GM21381 (cell line): ENCODE results near the gene HES2.
"Not testable (repeated sequence)": the region's sequence is repeated elsewhere in the genome, so short reads cannot be mapped to it uniquely, and the experiment has no call there.

Source experiments
- ATAC-seq: cut with Tn5 transposase; IDR thresholded peaks from one replicate; pipeline ENCODE4 v1.9.1; 2021; ENCODE audit warnings: mild to moderate bottlenecking, moderate library complexity; ENCODE audit not compliant: unreplicated experiment

HES2 gene

DNA sequence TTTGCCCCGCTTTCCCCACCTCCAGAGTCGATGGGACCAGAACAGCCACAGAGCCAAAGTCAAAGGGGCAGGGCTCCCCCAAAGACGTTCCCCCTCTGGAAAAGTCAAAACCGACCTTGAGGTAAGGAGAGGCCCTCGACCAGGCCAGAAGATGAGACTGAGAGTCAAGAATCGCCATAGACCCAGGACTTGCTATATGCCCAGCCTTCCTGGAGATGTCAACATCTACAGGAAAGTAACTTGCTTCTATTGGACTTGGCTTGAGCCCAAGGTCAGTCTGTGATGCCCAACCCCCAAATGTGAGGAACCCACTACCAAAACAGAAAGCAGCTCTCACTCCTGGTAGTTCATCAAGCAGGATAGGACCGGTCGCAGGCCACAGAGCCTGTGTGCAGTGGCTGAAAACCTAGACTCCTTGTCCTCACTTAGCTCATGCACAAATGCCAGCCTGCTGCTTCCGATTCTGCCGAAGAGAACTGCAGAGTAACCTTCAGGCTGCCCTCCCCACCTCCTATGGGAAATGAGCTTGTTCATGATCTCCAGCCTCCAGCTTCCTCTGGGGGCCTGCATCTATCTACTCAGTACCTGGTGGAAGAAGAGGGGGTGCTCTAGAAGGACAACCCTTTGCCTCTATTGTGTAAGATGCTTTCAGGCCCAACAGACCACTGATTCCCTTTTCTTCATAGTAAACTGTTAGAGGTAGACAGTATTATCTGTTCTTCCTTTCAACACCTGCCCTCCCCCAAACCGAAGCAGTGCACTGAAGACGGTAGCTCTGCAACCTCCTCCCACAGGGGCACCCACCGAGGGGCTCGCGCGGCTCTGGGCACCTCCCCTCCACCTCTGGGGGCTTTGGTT lies 27.5 kb downstream of the HES2 start:
- ATAC-seq, result no peak

DNA sequence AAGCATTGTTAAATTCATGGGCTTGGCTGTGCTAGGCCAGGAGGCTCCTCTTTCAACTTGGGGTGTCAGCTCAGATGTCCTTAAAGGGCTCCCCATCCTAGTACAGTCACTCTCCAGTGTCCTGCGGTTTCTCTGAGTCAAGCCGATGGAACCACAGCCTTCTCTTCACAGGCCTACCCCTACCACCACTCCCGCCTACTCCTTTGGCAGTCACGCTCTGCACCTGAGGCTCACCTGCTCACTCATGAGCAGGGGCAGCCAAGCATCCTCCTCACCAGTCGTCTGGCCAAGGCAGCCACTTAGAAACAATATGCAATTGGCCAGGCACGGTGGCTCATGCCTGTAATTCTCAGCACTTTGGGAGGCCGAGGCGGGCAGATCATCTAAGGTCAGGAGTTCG lies 29.7 kb downstream of the HES2 start:
- ATAC-seq, result no peak

- ATAC-seq, result no peak
These were observed 33.3 kb downstream of the HES2 start for GRCh38 chr1:6386371-6386949.

DNA sequence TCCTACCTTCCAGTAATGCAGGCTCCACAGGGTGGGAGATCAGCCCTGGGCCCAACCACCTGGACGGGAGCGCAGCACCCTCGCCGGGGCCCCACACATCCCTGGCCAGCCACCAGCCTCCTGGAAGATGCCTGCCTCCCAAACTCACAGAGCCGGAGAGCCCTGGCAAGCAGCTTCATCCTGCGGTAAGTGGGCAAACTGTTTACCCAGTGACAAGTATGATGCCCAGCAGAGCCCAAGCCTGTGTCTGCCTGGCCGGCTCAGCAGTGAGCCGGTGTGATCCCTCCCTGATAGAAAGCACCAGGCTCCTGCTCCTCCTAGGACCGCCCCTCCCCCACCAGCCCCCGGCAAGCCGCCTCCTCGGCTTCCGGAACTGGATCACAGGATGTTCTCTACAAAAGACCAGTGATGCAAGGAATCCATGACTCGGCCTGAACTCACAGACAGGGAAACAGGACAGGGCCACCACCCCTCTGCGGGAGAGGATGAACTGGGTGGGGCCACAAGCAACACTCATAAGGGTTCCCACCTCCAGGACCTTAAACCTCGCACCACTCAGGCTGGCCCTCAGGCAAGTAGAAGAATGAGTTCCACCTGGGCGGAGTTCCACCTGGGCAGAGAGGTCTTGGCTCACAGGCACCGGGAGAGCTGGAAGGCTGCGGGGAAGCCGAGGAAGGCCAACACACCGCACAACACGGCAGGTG lies 34.1 kb downstream of the HES2 start:
- no peak for ATAC-seq

- ATAC-seq, result no peak
These were observed 34.8 kb downstream of the HES2 start for GRCh38 chr1:6384962-6385361.

- no peak for ATAC-seq
These were observed 35.6 kb downstream of the HES2 start for GRCh38 chr1:6384135-6384534.

- no peak for ATAC-seq
These were observed 39.7 kb downstream of the HES2 start for GRCh38 chr1:6380037-6380436.

GRCh38 chr1:6378096-6378746 lies 41.5 kb downstream of the HES2 start:
- no peak for ATAC-seq

DNA sequence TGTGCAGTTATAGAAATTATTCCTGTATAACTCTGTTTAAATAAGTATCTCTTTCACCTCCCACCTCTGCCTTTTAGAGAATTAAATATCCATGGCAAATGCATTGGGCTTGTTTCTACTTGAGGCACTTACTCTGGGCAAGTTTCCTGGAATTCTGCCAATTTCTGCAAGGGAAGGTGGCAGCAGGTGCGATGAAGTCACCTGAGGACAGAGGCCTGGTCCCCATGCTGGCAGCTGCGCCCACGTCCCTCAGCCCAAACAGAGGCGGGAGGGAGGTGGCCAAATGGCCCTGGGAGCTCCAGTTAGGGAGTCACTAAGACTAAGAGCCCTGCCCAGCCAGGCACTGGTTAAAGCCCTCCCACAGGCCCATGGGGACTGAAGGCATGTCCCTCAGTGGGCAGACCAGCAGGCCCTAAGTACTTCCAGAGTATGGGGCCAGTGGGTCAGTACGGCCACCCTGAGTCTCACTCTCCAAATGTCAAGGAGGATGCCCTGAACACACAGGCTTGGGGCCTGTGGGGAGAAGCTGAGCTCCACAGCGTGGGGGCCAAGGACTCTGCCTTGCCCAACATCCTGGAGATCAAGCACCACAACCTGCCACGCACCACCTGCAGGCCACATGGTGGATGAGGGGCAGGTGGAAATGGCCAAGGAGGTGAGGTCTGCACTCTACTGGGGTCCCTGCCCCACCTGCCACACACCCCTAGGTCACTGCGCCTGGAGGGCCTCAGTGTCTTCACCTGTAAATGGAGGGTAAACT lies 45.6 kb downstream of the HES2 start:
- no peak for ATAC-seq

GRCh38 chr1:6372236-6372635 lies 47.5 kb downstream of the HES2 start:
- not testable (repeated sequence) for ATAC-seq

DNA sequence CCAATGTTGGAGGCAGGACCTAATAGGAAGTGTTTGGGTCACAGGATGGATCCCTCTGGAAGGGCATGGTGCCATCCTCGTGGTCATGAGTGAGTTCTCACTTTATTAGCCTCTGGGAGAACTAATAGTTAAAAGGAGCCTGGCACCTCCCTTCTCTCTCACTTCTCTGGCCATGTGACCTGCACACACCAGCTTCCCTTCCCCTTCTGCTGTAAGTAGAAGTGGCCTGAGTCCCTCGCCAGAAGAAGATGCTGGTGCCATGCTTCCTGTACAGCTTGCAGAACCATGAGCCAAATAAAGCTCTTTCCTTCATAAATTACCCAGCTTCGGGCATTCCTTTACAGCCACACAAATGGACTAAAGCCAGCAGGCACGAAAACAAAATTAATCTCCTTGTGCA lies 49.7 kb downstream of the HES2 start:
- no peak for ATAC-seq

DNA sequence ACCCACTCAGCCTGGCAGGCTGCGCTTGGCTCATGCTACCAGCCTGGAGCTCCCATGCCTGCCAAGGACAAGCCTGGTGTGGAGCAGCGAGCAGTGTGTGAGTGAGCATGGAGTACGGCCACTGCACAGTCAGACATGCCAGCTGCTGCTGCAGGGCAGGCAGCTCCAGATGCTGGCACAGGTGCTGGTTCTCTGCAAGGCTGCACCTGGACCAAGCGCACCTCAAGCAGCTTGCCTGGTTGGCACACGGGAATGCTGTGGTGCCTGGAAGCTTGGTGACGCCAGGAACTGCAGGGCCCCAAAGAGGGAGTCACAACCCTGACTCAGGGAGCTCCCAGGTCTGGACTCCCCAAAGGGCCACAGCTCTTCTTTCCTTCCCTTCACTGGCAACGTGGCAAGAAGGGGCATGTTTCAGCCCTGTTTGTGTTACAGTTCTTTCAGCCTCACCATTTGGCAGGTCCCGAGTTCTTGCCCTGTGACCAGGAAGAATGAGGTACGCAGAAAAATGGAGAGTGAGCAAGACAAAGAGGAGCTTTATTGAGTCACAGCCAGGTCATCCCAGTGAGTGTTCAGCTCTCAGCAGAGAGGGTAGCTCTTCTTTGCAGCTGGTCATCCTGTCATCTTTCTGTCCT lies 52.2 kb downstream of the HES2 start:
- ATAC-seq, result no peak

DNA sequence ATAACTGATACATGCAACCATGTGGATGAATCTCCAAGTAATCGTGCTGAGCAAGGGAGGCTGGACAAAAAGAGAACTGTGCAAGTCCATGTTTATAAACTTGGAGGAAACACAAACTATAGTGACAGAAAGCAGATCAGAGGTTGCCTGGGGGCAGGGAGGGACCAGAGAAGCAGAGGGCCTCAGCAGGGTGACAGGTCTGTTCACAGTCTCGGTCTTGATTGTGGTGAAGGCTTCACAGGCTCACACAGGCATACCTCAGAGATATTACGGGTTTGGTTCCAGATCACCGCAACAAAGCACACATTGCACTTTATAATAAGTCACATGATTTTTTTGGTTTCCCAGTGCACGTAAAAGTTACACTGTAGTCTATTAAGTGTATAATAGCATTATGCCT lies 54.7 kb downstream of the HES2 start:
- no peak for ATAC-seq

GRCh38 chr1:6363085-6363884 lies 56.4 kb downstream of the HES2 start:
- not testable (repeated sequence) for ATAC-seq
